Astrocyte of the hippocampus (primary cell): Measurements from ENCODE around the gene VARS2.
"Not testable (repeated sequence)": the region's sequence is repeated elsewhere in the genome, so short reads cannot be mapped to it uniquely, and the experiment has no call there.

Experiments
- DNase-seq: peaks from one replicate; pipeline ENCODE4 v3.0.0; 2011; ENCODE audit warnings: low read depth, low spot score

Gene VARS2

GRCh38 chr6:30898750-30899360 lies 15.2 kb upstream of the VARS2 start:
- no peak for DNase-seq

- no peak for DNase-seq
Measured at GRCh38 chr6:30900863-30901417, 13.1 kb upstream of the VARS2 start.

GRCh38 chr6:30901436-30901835 lies 12.6 kb upstream of the VARS2 start:
- no peak for DNase-seq

GRCh38 chr6:30902196-30902595 lies 11.8 kb upstream of the VARS2 start:
- DNase-seq, result not testable (repeated sequence)

GRCh38 chr6:30902709-30903108 lies 11.3 kb upstream of the VARS2 start:
- no peak for DNase-seq

- DNase-seq, result no peak
Measured at GRCh38 chr6:30903236-30903635, 10.8 kb upstream of the VARS2 start.

- DNase-seq, result not testable (repeated sequence)
Measured at GRCh38 chr6:30907290-30907757, 6.7 kb upstream of the VARS2 start.

- DNase-seq, result peak; percentile 99
Measured at GRCh38 chr6:30907758-30908591, 6.1 kb upstream of the VARS2 start, which contains the start of gene GTF2H4. TSS of gene GTF2H4 (plus strand) at chr6:30908207.

GRCh38 chr6:30908700-30909099 lies 5.3 kb upstream of the VARS2 start:
- no peak for DNase-seq

- not testable (repeated sequence) for DNase-seq
Measured at GRCh38 chr6:30910473-30910872, 3.6 kb upstream of the VARS2 start.

- DNase-seq, result no peak
Measured at GRCh38 chr6:30912746-30913520, 1.1 kb upstream of the VARS2 start.

GRCh38 chr6:30913721-30914075 lies 340 bp upstream of the VARS2 start:
- no peak for DNase-seq

- DNase-seq, result peak; percentile 14
Measured at GRCh38 chr6:30914854-30915590, 984 bp downstream of the VARS2 start.

- DNase-seq, result peak; percentile 81
Measured at GRCh38 chr6:30915591-30915946, 1.5 kb downstream of the VARS2 start.

GRCh38 chr6:30917041-30917440 lies 3.0 kb downstream of the VARS2 start:
- no peak for DNase-seq

GRCh38 chr6:30917487-30917886 lies 3.4 kb downstream of the VARS2 start:
- no peak for DNase-seq

GRCh38 chr6:30918670-30919069 lies 4.6 kb downstream of the VARS2 start:
- DNase-seq, result no peak

GRCh38 chr6:30922447-30922852 lies 8.4 kb downstream of the VARS2 start:
- no peak for DNase-seq

GRCh38 chr6:30924040-30924627 lies 10.1 kb downstream of the VARS2 start:
- DNase-seq, result not testable (repeated sequence)

GRCh38 chr6:30926644-30927043 lies 12.6 kb downstream of the VARS2 start:
- peak; percentile 60 for DNase-seq

GRCh38 chr6:30927080-30927479 lies 13.0 kb downstream of the VARS2 start:
- DNase-seq, result not testable (repeated sequence)
